ENCODE data around the gene RNGTT.

DNA sequence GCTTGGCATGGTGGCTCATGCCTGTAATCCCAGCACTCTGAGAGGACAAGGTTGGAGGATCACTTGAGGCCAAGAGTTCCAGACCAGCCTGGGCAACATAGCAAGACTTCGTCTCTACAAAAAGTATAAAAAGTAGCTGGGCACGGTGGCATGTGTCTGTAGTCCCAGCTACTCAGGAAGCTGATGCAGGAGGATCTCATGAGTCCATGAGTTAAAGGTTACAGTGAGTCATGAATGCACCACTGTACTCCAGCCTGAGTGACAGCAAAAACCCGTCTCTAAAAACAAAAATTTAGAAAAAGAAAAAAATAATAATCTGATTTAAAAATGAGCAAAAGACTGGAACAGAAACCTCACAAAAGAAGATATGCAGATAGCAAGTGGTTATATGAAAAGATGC, 279.7 kb downstream of the RNGTT start:
- TF ChIP-seq ZNF592 (IDR thresholded peaks at IDR 0.05) = no peak
- no peak for TF ChIP-seq SP1 (IDR thresholded peaks at IDR 0.05; ENCODE audit: low read depth, low read length)
- TF ChIP-seq MXI1 (IDR thresholded peaks at IDR 0.05; ENCODE audit: low read depth, low read length) = no peak
- TF ChIP-seq RCOR1 (conservative IDR thresholded peaks at IDR 0.05; ENCODE audit: low read depth, low read length) = no peak
- no peak for TF ChIP-seq PML (IDR thresholded peaks at IDR 0.05; ENCODE audit: low read length)
- no peak for TF ChIP-seq RFX5 (IDR thresholded peaks at IDR 0.05; ENCODE audit: low read depth, low read length)
